Esophagus squamous epithelium (tissue), 5 donors: ENCODE results near the gene FRMPD4. TPM values are rescaled to one million over a fixed set of nuclear protein-coding genes. Genes with fewer than 3 reads are reported as not detected.

ENCODE experiments used
- DNase-seq: peaks from one replicate; lab custom pipeline; 2025; lab: John Stamatoyannopoulos, UW
- H3K27ac ChIP-seq, 4 donors: fragments of 200-600 bp; sonication (generic); one replicate each; pipeline ENCODE4 v1.5.1; 2016 to 2019; ENCODE audit warnings: mild to moderate bottlenecking in 1 of 4
- H3K27me3 ChIP-seq, 4 donors: fragments of 200-600 bp; sonication (generic); 1 replicate in 3 of 4; 2 replicates in 1 of 4; pipeline versions ENCODE4 v1.5.1 to v1.6.0; 2017 to 2021; ENCODE audit warnings: antibody characterized with exemption in 1 of 4
- H3K36me3 ChIP-seq, 3 donors: fragments of 200-600 bp; sonication (generic); one replicate each; pipeline ENCODE4 v1.5.1; 2016 to 2019
- H3K4me1 ChIP-seq, 3 donors: fragments of 200-600 bp; sonication (generic); one replicate each; pipeline ENCODE4 v1.5.1; 2017 to 2019
- H3K4me3 ChIP-seq, 4 donors: fragments of 200-600 bp; sonication (generic); 1 replicate in 3 of 4; 2 replicates in 1 of 4; pipeline ENCODE4 v1.5.1; 2016 to 2019; ENCODE audit warnings: mild to moderate bottlenecking in 2 of 4, moderate library complexity in 1 of 4
- H3K9me3 ChIP-seq, 3 donors: fragments of 200-600 bp; sonication (generic); one replicate each; pipeline ENCODE4 v1.5.1; 2016 to 2019
- CTCF ChIP-seq, 6 experiments: fragments of 450-650 bp in 4 of 6; fragments of 200-600 bp in 2 of 6; sonication (generic) in 2 of 6; IDR thresholded peaks; one replicate each; pipeline ENCODE4 v1.5.1; 2016 to 2019; ENCODE audit warnings: antibody characterized with exemption in 6 of 6, mild to moderate bottlenecking in 4 of 6, moderate library complexity in 4 of 6
- POLR2A ChIP-seq, 4 donors: fragments of 450-650 bp; IDR thresholded peaks; one replicate each; pipeline ENCODE4 v1.6.1; 2017; ENCODE audit warnings: antibody characterized with exemption in 4 of 4, mild to moderate bottlenecking in 4 of 4, moderate library complexity in 3 of 4
- WGBS, 2 donors: methylation state at CpG; one replicate each; pipeline ENCODE4 v1.1.5; 2018; 5-methylcytosine and 5-hydroxymethylcytosine counted together
- intact Hi-C: fragments of 100-400 bp; cut with DNase I; formaldehyde crosslinking; loops from one replicate; pipeline ENCODE4 v1.15.0; 2022
- total RNA-seq, 4 donors: library from RNA; depleted of rRNA; stranded (reverse); fragments of >200 nt; gene quantifications; one replicate each; pipeline ENCODE4 v1.1.0, GENCODE V29; 2016
- donor health status: DM: yes; HTN: yes; CAD: no.

Gene FRMPD4
- total RNA-seq, 4 donors from 2014 or later, result under 0.01 to 0.06 TPM; not detected in 2

GRCh38 chrX:12647230-12647629 is 509.0 kb downstream of the FRMPD4 start:
- H3K4me3 ChIP-seq, result no peak overlapping the region
- no peak overlapping the region for H3K27ac ChIP-seq
- intact Hi-C loops, result no loop called here
- peaks cover 0 to 11% (median 0%) of the 10 kb centered on the region in 4 donors for H3K27me3 ChIP-seq
- 50 to 64% methylated on average over 1 of the region's 1 CpG for WGBS, 2 donors
- no peaks in the 10 kb centered on the region for H3K4me1 ChIP-seq
- TF ChIP-seq CTCF (IDR thresholded peaks at IDR 0.05) (no peak), POLR2A (IDR thresholded peaks at IDR 0.05) (no peak)
- DNase-seq, result no peak
- no peaks in the 10 kb centered on the region for H3K9me3 ChIP-seq
- no peaks in the 10 kb centered on the region for H3K36me3 ChIP-seq

GRCh38 chrX:12648995-12649394 is 510.7 kb downstream of the FRMPD4 start:
- intact Hi-C loops, result no loop called here
- TF ChIP-seq CTCF (IDR thresholded peaks at IDR 0.05), result no peak
- TF ChIP-seq POLR2A (IDR thresholded peaks at IDR 0.05), result no peak
- no peak for DNase-seq
- H3K27me3 ChIP-seq, result peaks cover 0 to 11% (median 0%) of the 10 kb centered on the region in 4 donors
- no peak overlapping the region for H3K27ac ChIP-seq
- no peak overlapping the region for H3K4me3 ChIP-seq
- no peaks in the 10 kb centered on the region for H3K36me3 ChIP-seq
- H3K9me3 ChIP-seq, result no peaks in the 10 kb centered on the region
- WGBS, 2 donors, result 47 to 56% methylated on average over 2 to 5 of the region's 5 CpGs
- H3K4me1 ChIP-seq, result no peaks in the 10 kb centered on the region

GRCh38 chrX:12657433-12657832 is 519.2 kb downstream of the FRMPD4 start:
- 75 to 80% methylated on average over 1 of the region's 1 CpG for WGBS, 2 donors
- Histone ChIP-seq H3K27me3 (no peaks in the 10 kb centered on the region), H3K4me3 (no peak overlapping the region), H3K4me1 (no peaks in the 10 kb centered on the region), H3K36me3 (no peaks in the 10 kb centered on the region), H3K27ac (no peak overlapping the region), H3K9me3 (no peaks in the 10 kb centered on the region)
- DNase-seq, result no peak
- TF ChIP-seq CTCF (IDR thresholded peaks at IDR 0.05) (no peak), POLR2A (IDR thresholded peaks at IDR 0.05) (no peak)
- intact Hi-C loops, result no loop called here

- WGBS, 2 donors, result no CpG with 5 or more reads among the region's 1 CpG
- H3K27me3 ChIP-seq, result no peaks in the 10 kb centered on the region
- DNase-seq, result no peak
- H3K4me3 ChIP-seq, result no peak overlapping the region
- intact Hi-C loops, result no loop called here
- H3K4me1 ChIP-seq, result no peaks in the 10 kb centered on the region
- no peaks in the 10 kb centered on the region for H3K36me3 ChIP-seq
- no peak for TF ChIP-seq POLR2A (IDR thresholded peaks at IDR 0.05)
- no peak for TF ChIP-seq CTCF (IDR thresholded peaks at IDR 0.05)
- H3K9me3 ChIP-seq, result no peaks in the 10 kb centered on the region
- no peak overlapping the region for H3K27ac ChIP-seq
Measured at GRCh38 chrX:12657881-12658280, 519.6 kb downstream of the FRMPD4 start.

GRCh38 chrX:12661464-12661863 is 523.2 kb downstream of the FRMPD4 start:
- Histone ChIP-seq H3K4me3 (no peak overlapping the region), H3K36me3 (no peaks in the 10 kb centered on the region), H3K4me1 (no peaks in the 10 kb centered on the region), H3K27ac (no peak overlapping the region), H3K27me3 (no peaks in the 10 kb centered on the region), H3K9me3 (peaks cover 0 to 3% (median 0%) of the 10 kb centered on the region in 3 donors)
- intact Hi-C loops, result no loop called here
- no peak for TF ChIP-seq CTCF (IDR thresholded peaks at IDR 0.05)
- no peak for TF ChIP-seq POLR2A (IDR thresholded peaks at IDR 0.05)
- DNase-seq, result no peak
- WGBS, 2 donors, result 88 to 100% methylated on average over 1 to 2 of the region's 2 CpGs
